ENCODE data around the gene LCA5.

DNA sequence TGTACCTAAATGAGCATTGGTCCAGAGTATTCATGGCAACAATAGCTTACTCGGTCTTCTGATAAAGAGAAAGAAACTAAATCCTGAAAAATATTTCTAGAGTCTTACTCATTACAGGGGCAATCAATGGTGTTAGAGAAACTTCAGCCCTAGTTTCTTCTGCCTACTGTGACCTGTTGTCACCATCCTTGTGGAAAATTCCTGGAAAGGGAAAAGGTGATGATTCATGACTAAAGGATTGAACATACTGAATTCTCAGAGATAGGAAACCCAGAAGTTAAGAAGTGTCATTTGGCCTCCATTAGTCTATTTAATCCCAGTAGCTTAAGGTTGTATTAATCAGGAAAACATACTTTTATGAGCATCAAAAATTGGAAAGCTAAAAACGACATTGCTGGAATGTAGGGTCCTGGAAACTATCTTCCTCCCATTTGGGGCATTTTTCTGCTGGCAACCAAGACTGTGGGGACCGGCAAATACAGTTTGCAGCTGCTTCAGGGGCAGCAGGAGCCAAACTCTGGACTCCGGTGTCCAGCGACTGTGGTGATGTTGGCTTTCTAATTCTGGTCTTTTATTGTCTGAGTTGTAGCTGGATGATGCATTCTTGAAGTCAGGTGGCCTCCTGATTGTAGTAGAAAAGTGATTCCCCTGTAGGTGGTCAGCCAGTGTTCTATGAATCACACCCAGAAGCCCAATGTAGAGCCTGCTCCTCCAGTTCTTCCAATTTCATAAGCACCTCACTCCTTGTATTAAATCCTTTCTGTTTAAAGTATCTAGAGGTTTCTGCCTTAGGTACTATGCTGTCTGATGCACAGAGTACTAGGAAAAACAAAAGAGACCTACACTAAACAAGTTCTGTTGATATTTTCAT is 67.6 kb downstream of the LCA5 start:
- no peak for TF ChIP-seq ELF4 (IDR thresholded peaks at IDR 0.05)
- no peak for TF ChIP-seq SUZ12 (IDR thresholded peaks at IDR 0.05)
- TF ChIP-seq HDGF (IDR thresholded peaks at IDR 0.05; ENCODE audit: borderline replicate concordance), result no peak
- no peak for TF ChIP-seq NFRKB (IDR thresholded peaks at IDR 0.05)
- no peak for TF ChIP-seq BHLHE40 (IDR thresholded peaks at IDR 0.05; ENCODE audit: borderline replicate concordance)
- TF ChIP-seq SP1 (IDR thresholded peaks at IDR 0.05), result no peak
